Stomach smooth muscle (tissue), 2 donors: ENCODE results near the gene BRD1.

ENCODE experiments used
- H3K27ac ChIP-seq: one replicate; pipeline ENCODE4 v1.7.0; 2013; ENCODE audit warnings: mild to moderate bottlenecking, low read length, inconsistent platforms
- H3K27me3 ChIP-seq, 2 donors: one replicate each; pipeline ENCODE4 v1.7.0; 2013; ENCODE audit warnings: low read length in 2 of 2; ENCODE audit not compliant: insufficient read depth in 2 of 2, control insufficient read depth in 1 of 2
- H3K36me3 ChIP-seq, 2 donors: one replicate each; pipeline ENCODE4 v1.7.0; 2013; ENCODE audit warnings: low read length in 2 of 2; ENCODE audit not compliant: control insufficient read depth in 2 of 2, insufficient read depth in 2 of 2
- H3K4me1 ChIP-seq: one replicate; pipeline ENCODE4 v1.7.0; 2013; ENCODE audit warnings: low read length; ENCODE audit not compliant: control insufficient read depth, insufficient read depth
- H3K4me3 ChIP-seq, 2 donors: one replicate each; pipeline ENCODE4 v1.7.0; 2013; ENCODE audit warnings: low read length in 2 of 2
- H3K9ac ChIP-seq, 2 donors: one replicate each; pipeline ENCODE4 v1.7.0; 2013; ENCODE audit warnings: low read length in 2 of 2, mild to moderate bottlenecking in 1 of 2
- H3K9me3 ChIP-seq, 2 donors: one replicate each; pipeline ENCODE4 v1.7.0; 2013; ENCODE audit warnings: low read length in 2 of 2; ENCODE audit not compliant: control insufficient read depth in 2 of 2
- donor health status: healthy.
- donor health status: Pancreatic carcinoma.

The BRD1 gene

DNA sequence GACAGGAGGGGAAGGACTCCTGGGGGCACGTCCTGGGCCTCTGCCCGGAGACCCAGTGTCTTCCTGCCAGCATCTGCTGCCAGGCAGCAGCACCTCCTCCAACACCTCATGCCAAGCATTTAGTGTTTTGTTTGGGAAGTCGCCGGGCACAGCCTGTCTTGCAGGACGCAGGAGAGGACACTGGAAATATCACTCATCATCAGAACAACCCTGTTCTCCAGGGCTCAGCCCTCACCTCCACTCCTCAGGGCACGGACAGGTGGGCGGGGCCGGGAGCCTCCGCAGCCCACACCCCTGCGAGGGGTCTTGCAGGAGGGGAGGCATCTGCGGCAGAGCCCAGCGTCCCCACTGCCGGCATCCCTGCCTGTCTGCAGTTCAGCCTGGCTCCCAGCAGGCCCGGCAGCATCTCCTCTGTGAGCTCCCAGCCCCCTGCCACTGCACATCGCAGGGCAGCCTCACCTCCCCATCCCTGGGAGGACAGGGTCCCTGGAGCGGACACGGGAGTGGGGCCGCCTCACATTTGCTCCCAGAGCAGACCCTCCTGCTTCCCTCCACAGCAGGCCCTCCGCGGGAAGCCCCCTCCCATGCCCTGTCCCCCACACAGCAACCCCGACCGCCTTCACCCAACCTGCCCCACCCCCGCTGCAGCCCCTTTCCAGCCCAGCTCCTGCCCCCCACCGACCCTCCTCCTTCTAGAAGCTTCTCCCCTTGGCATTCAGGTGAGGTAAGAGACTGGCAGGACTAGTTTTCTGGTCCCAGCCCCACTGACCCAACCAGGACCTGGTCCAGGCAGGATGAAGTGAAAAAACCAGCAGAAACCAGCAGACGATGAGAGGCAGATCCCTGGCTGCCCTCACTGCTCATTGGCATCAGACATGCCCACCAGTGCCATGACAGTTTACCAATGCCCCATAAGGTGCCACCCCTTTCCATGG, 72.7 kb downstream of the BRD1 start:
- H3K9me3 ChIP-seq, result peaks cover 0 to 3% of the 10 kb centered on the region in 2 donors
- no peak overlapping the region for H3K27ac ChIP-seq
- no peak overlapping the region for H3K9ac ChIP-seq
- no peak overlapping the region for H3K4me3 ChIP-seq
- H3K4me1 ChIP-seq, result no peaks in the 10 kb centered on the region
- peaks cover 3 to 5% of the 10 kb centered on the region in 2 donors for H3K27me3 ChIP-seq
- no peaks in the 10 kb centered on the region for H3K36me3 ChIP-seq

GRCh38 chr22:49753961-49754695, 73.5 kb downstream of the BRD1 start:
- H3K36me3 ChIP-seq, result no peaks in the 10 kb centered on the region
- no peaks in the 10 kb centered on the region for H3K4me1 ChIP-seq
- H3K27me3 ChIP-seq, result peaks cover 3 to 5% of the 10 kb centered on the region in 2 donors
- no peak overlapping the region for H3K9ac ChIP-seq
- no peak overlapping the region for H3K4me3 ChIP-seq
- H3K27ac ChIP-seq, result no peak overlapping the region
- peaks cover 0 to 3% of the 10 kb centered on the region in 2 donors for H3K9me3 ChIP-seq

DNA sequence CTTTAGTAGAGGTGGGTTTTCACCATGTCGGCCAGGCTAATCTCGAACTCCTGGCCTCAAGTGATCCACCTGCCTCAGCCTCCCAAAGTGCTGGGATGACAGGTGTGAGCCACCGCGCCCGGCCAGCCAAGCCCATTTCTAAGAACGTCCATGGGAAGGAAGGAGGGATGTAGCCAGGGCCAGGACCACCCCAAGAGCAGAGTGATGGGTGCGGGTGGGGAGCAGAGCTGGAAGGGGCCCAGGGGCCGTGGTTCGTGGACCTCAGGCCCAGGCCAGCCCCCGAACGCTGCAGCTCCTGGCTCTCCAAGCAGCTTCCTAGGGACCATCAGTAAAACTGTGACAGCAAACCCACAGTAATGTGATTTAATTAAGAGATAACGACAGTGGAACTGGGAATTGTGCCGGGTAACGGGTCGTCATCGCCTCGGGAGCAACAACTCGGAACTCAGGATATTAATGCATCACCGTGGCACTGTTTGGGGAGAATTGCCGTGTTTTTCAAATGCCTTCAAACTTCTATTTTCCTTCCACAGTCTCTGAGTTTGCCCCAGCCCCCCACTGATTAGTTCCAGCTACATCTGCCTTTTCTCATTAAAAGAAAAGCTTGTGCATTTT, 74.3 kb downstream of the BRD1 start:
- Histone ChIP-seq H3K27me3 (peaks cover 3 to 5% of the 10 kb centered on the region in 2 donors), H3K27ac (no peak overlapping the region), H3K4me3 (no peak overlapping the region), H3K9me3 (peaks cover 0 to 3% of the 10 kb centered on the region in 2 donors), H3K4me1 (no peaks in the 10 kb centered on the region), H3K36me3 (no peaks in the 10 kb centered on the region), H3K9ac (no peak overlapping the region)

DNA sequence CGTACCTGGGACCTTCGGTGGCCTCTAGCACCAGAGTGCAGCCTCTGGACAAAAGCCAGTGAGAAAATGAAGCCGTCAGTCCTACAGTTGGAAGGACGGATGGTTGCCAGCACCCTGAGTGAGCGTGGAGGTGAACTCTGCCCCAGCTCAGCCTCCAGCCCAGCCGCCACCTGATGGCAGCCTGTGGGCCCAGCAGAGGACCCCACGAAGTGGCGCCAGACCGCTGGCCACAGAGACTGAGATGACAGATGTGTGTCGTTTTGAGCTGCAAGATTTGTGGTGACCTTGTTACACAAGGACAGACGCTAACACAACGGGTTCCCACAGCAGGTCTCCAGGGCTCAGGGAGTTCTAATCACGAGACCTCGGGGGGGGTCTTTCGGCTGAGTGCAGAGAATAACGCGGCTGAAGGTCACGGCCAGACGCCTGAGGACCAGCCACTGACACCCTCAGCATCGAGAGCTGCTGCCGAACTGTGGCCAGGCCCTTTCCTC, 75.0 kb downstream of the BRD1 start:
- no peaks in the 10 kb centered on the region for H3K36me3 ChIP-seq
- no peak overlapping the region for H3K4me3 ChIP-seq
- no peak overlapping the region for H3K9ac ChIP-seq
- peaks cover 0 to 3% of the 10 kb centered on the region in 2 donors for H3K9me3 ChIP-seq
- no peaks in the 10 kb centered on the region for H3K4me1 ChIP-seq
- H3K27me3 ChIP-seq, result peaks cover 3 to 5% of the 10 kb centered on the region in 2 donors
- no peak overlapping the region for H3K27ac ChIP-seq

GRCh38 chr22:49751966-49752597, 75.6 kb downstream of the BRD1 start:
- H3K36me3 ChIP-seq, result no peaks in the 10 kb centered on the region
- no peaks in the 10 kb centered on the region for H3K4me1 ChIP-seq

DNA sequence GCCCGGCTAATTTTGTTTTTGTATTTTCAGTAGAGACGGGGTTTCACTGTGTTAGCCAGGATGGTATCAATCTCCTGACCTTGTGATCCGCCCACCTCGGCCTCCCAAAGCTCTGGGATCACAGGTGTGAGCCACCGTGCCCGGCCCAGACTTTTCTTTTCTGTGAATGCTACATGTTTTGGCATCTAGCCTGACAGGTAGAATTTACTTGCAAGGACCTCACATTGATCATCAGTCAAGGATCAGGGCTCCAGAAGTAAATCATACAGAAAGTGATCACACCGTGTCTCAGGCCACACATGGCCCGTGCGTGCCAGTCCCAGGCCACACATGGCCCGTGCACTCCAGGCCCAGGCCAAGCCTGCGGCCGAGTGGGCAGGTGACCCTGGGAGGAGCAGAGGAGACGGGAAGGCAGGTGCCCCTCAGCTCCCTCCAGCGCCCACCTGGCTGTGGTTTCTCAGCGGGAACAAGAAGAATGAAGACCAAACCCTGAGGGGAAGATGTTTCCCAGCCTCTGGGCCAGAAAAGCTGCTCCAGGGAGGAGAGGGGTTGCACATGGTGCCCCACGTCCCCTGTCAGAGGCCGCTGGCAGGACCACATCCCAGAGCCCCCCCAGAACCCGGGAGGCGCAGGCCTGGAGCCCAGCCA, 76.2 kb downstream of the BRD1 start:
- Histone ChIP-seq H3K9me3 (peaks cover 3 to 4% of the 10 kb centered on the region in 2 donors), H3K9ac (no peak overlapping the region), H3K27ac (no peak overlapping the region), H3K36me3 (no peaks in the 10 kb centered on the region), H3K27me3 (peaks cover 2 to 5% of the 10 kb centered on the region in 2 donors), H3K4me1 (no peaks in the 10 kb centered on the region), H3K4me3 (no peak overlapping the region)

More at GRCh38 chr22:49751966-49752597, 75.6 kb downstream of the BRD1 start:
- peaks cover 2 to 4% of the 10 kb centered on the region in 2 donors for H3K9me3 ChIP-seq
- peaks cover 3 to 5% of the 10 kb centered on the region in 2 donors for H3K27me3 ChIP-seq
- no peak overlapping the region for H3K27ac ChIP-seq
- H3K9ac ChIP-seq, result no peak overlapping the region
- H3K4me3 ChIP-seq, result no peak overlapping the region

- Histone ChIP-seq H3K9ac (no peak overlapping the region), H3K9me3 (peaks cover 3 to 12% of the 10 kb centered on the region in 2 donors), H3K4me3 (no peak overlapping the region), H3K27ac (no peak overlapping the region), H3K36me3 (no peaks in the 10 kb centered on the region), H3K4me1 (no peaks in the 10 kb centered on the region), H3K27me3 (peaks cover 0 to 5% of the 10 kb centered on the region in 2 donors)
These were observed 77.7 kb downstream of the BRD1 start for GRCh38 chr22:49749885-49750510.

GRCh38 chr22:49749227-49749626, 78.4 kb downstream of the BRD1 start:
- Histone ChIP-seq H3K27me3 (peaks cover 0 to 5% of the 10 kb centered on the region in 2 donors), H3K4me1 (no peaks in the 10 kb centered on the region), H3K4me3 (no peak overlapping the region), H3K9ac (no peak overlapping the region), H3K36me3 (no peaks in the 10 kb centered on the region), H3K9me3 (peaks cover 3 to 15% of the 10 kb centered on the region in 2 donors), H3K27ac (no peak overlapping the region)

DNA sequence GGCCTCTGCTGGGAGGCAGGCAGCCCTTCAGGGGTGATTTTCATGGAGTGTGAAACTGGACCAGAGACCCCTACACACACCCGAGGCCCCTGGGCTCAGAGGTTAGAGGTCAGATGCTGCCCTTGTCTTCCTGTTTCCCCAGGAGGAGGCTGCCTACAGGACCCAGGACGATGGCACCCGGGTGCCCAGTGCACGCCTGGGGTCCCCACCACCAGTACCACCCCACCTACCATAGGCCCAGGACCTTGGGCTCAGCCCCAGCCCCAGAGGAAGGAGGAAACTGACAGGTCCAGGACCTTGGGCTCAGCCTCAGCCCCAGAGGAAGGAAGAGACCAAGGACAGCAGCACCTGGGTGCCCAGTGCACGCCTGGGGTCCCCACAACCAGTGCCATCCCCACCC, 79.2 kb downstream of the BRD1 start:
- Histone ChIP-seq H3K4me1 (no peaks in the 10 kb centered on the region), H3K27me3 (peaks cover 0 to 5% of the 10 kb centered on the region in 2 donors)

More for the DNA sequence above, 79.2 kb downstream of the BRD1 start:
- H3K4me3 ChIP-seq, result no peak overlapping the region
- no peaks in the 10 kb centered on the region for H3K36me3 ChIP-seq
- H3K9me3 ChIP-seq, result peaks cover 3 to 15% of the 10 kb centered on the region in 2 donors
- no peak overlapping the region for H3K9ac ChIP-seq
- no peak overlapping the region for H3K27ac ChIP-seq
